ENCODE measurements around the gene EPB41L2. TPM values are rescaled to one million over a fixed set of nuclear protein-coding genes. Genes with fewer than 3 reads are reported as not detected.
A peak's percentile ranks its signal among the peaks of the same experiment; 100 is the strongest.

EPB41L2 gene
- total RNA-seq, 6 experiments from 2014 or later: 15.3 to 38.5 (median 24.6) TPM

- H3K9me3 ChIP-seq: no peaks in the 10 kb centered on the region
- no peak overlapping the region for H3K4me3 ChIP-seq
- ATAC-seq (no peak), DNase-seq (no peak)
- 42% methylated on average over 1 of the region's 1 CpG for WGBS (ENCODE audit: insufficient coverage, low coverage, low lambda C conversion rate, missing lambda C conversion rate)
- TF ChIP-seq CTCF (IDR thresholded peaks at IDR 0.05) (no peak), POLR2A (IDR thresholded peaks at IDR 0.05) (no peak)
- no peaks in the 10 kb centered on the region for H3K36me3 ChIP-seq
- H3K27ac ChIP-seq: no peak overlapping the region
- intact Hi-C loops (cut with DNase I): no loop called here
- no peaks in the 10 kb centered on the region for H3K27me3 ChIP-seq
- H3K4me1 ChIP-seq: no peaks in the 10 kb centered on the region
Observed at GRCh38 chr6:130982135-130982534, 80.9 kb downstream of the EPB41L2 start.

GRCh38 chr6:130981409-130981808 lies 81.6 kb downstream of the EPB41L2 start:
- Histone ChIP-seq H3K27me3 (no peaks in the 10 kb centered on the region), H3K27ac (no peak overlapping the region), H3K9me3 (no peaks in the 10 kb centered on the region), H3K4me1 (no peaks in the 10 kb centered on the region), H3K4me3 (no peak overlapping the region), H3K36me3 (no peaks in the 10 kb centered on the region)
- ATAC-seq (peak in 1 of 4 donors; percentile 37), DNase-seq (no peak)
- TF ChIP-seq POLR2A (IDR thresholded peaks at IDR 0.05) (no peak), CTCF (IDR thresholded peaks at IDR 0.05) (no peak)
- intact Hi-C loops (cut with DNase I): no loop called here

GRCh38 chr6:130980310-130981032 lies 82.6 kb downstream of the EPB41L2 start:
- no peaks in the 10 kb centered on the region for H3K27me3 ChIP-seq
- no peak overlapping the region for H3K4me3 ChIP-seq
- no peaks in the 10 kb centered on the region for H3K36me3 ChIP-seq
- 52% methylated on average over 5 of the region's 5 CpGs for WGBS (ENCODE audit: insufficient coverage, low coverage, low lambda C conversion rate, missing lambda C conversion rate)
- no peak overlapping the region for H3K27ac ChIP-seq
- DNase-seq (no peak), ATAC-seq (peak; percentile 14 to 70 (median 40))
- no peaks in the 10 kb centered on the region for H3K4me1 ChIP-seq
- no peaks in the 10 kb centered on the region for H3K9me3 ChIP-seq
- TF ChIP-seq CTCF (IDR thresholded peaks at IDR 0.05) (no peak), POLR2A (IDR thresholded peaks at IDR 0.05) (no peak)
- intact Hi-C loops (cut with DNase I): no loop called here

- Histone ChIP-seq H3K4me3 (no peak overlapping the region), H3K36me3 (no peaks in the 10 kb centered on the region), H3K27ac (no peak overlapping the region), H3K9me3 (no peaks in the 10 kb centered on the region), H3K4me1 (no peaks in the 10 kb centered on the region), H3K27me3 (no peaks in the 10 kb centered on the region)
- TF ChIP-seq CTCF (IDR thresholded peaks at IDR 0.05) (no peak), POLR2A (IDR thresholded peaks at IDR 0.05) (no peak)
- intact Hi-C loops (cut with DNase I): no loop called here
- DNase-seq: no peak
- no peak for ATAC-seq
- 72% methylated on average over 5 of the region's 5 CpGs for WGBS (ENCODE audit: insufficient coverage, low coverage, low lambda C conversion rate, missing lambda C conversion rate)
Observed at GRCh38 chr6:130978660-130979396, 84.2 kb downstream of the EPB41L2 start.
